ENCODE measurements around the gene LACTBL1. TPM values are rescaled to one million over a fixed set of nuclear protein-coding genes. Genes with fewer than 3 reads are reported as not detected.
A peak's percentile ranks its signal among the peaks of the same experiment; 100 is the strongest.
"Not testable (repeated sequence)": the region's sequence is repeated elsewhere in the genome, so short reads cannot be mapped to it uniquely, and the experiment has no call there.

The LACTBL1 gene
- total RNA-seq, 2 experiments from 2014 or later: not detected

GRCh38 chr1:23019094-23019862 lies 46.6 kb upstream of the LACTBL1 start, which contains the start of gene KDM1A:
Gene KDM1A, plus strand, starts transcription at chr1:23019468. Its CDS starts 129 bp downstream, at chr1:23019597.
- peaks cover 36% of the 10 kb centered on the region for H3K4me1 Mint-ChIP-seq (ENCODE audit: low read depth)
- peak within 1 kb of the TSS; percentile 93 for H3K4me3 Mint-ChIP-seq
- peak within 1 kb of the TSS; percentile 90 for H3K27ac Mint-ChIP-seq
- intact Hi-C loops (cut with micrococcal nuclease): no loop called here
- ChIA-PET CTCF (interaction anchor here (2.3 kb wide), 1 partner anchor 165 kb away, joined by 11 read pairs; no protein-coding TSS in a partner anchor), POLR2A (interaction anchor here (0.6 to 1.5 kb wide), 4 partner anchors 11 to 150 kb away, joined by 3 to 6 read pairs (median 3); partner anchors contain the start of gene LUZP1)
- TF ChIP-seq CTCF (IDR thresholded peaks at IDR 0.05): no peak
- H3K36me3 Mint-ChIP-seq (ENCODE audit: low read depth): peaks cover 21% of the 10 kb centered on the region
- DNase-seq (peak; percentile 97), ATAC-seq (peak; percentile 98)
- H3K27me3 Mint-ChIP-seq: no peaks in the 10 kb centered on the region
- peaks cover 9% of the 10 kb centered on the region for H3K9me3 Mint-ChIP-seq

DNA sequence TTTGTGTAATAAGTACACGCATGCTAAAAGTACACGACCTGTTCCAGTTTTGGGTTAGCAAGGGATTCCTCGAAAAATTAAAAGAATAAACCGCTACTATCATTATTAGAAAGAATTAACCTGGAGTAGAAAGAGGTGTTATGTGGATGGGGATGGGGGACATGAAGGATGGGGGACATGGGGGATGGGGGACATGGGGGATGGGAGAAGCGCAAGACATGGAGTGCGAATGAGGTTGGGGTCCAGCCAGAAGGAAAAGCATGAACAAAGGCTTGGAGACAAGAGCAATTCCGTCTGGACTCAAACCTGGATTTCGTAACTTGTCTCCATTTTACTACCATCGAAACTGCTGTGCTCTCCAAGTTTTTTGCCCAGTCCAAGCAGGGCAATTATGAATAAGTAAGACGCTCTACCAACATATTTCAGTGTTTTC lies 46.0 kb upstream of the LACTBL1 start:
- no peak for TF ChIP-seq CTCF (IDR thresholded peaks at IDR 0.05)
- ChIA-PET CTCF (interaction anchor here (2.3 kb wide), 1 partner anchor 166 kb away, joined by 11 read pairs; no protein-coding TSS in a partner anchor), POLR2A (interaction anchor here (0.6 to 1.5 kb wide), 2 partner anchors 29 to 151 kb away, joined by 3 to 6 read pairs; partner anchors contain the start of gene LUZP1)
- Mint-ChIP-seq H3K9me3 (peaks cover 9% of the 10 kb centered on the region), H3K27ac (peak overlapping the region; percentile 90), H3K4me3 (peak overlapping the region; percentile 93), H3K36me3 (ENCODE audit: low read depth) (peaks cover 17% of the 10 kb centered on the region), H3K27me3 (no peaks in the 10 kb centered on the region), H3K4me1 (ENCODE audit: low read depth) (peaks cover 32% of the 10 kb centered on the region)
- intact Hi-C loops (cut with micrococcal nuclease): no loop called here
- DNase-seq: peak; percentile 3
- no peak for ATAC-seq

DNA sequence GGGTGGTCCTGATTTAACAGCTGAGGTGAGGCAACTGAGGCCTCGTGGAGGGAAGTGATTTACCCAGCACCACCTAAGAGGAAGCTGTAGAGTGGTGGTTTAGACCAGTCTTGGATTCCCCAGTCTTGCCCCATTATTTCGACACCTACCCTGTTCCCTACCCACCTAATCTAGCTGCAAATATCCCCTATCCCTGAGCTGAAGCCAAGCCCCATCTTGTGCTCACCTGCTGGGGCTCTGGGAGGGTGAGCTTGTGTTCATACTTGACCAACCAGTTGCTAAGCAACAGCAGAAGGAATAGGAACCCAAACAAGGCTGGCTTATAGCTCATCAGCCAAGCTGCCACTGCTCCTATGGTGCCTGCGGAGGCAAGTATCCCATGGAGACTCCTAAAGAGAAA lies 41.0 kb upstream of the LACTBL1 start:
- Mint-ChIP-seq H3K27me3 (no peaks in the 10 kb centered on the region), H3K36me3 (ENCODE audit: low read depth) (no peaks in the 10 kb centered on the region), H3K9me3 (no peaks in the 10 kb centered on the region), H3K27ac (no peak overlapping the region), H3K4me3 (no peak overlapping the region), H3K4me1 (ENCODE audit: low read depth) (peaks cover 6% of the 10 kb centered on the region)
- TF ChIP-seq CTCF (IDR thresholded peaks at IDR 0.05): no peak
- ChIA-PET POLR2A (no interaction called here), CTCF (no interaction called here)
- no peak for DNase-seq
- intact Hi-C loops (cut with micrococcal nuclease): no loop called here
- no peak for ATAC-seq

DNA sequence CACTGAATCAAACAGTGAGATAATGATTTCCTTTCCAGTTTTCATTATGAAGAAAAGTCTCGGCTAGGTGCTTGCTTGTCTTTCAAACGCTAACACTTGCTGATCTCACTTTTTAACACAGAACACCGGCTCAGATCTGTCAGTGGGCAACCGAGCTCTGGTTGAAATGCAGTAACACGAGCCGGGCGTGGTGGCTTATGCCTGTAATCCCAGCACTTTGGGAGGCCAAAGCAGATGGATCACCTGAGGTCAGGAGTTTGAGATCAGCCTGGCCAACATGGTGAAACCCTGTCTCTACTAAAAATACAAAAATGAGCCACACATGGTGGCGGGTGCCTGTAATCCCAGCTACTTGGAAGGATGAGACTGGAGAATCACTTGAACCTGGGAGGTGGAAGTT lies 37.4 kb upstream of the LACTBL1 start:
- H3K4me3 Mint-ChIP-seq; ATAC-seq; DNase-seq; H3K27ac Mint-ChIP-seq; H3K36me3 Mint-ChIP-seq (ENCODE audit: low read depth); H3K9me3 Mint-ChIP-seq; CTCF ChIA-PET; H3K27me3 Mint-ChIP-seq; POLR2A ChIA-PET; intact Hi-C loops (cut with micrococcal nuclease); H3K4me1 Mint-ChIP-seq (ENCODE audit: low read depth): not testable (repeated sequence)

DNA sequence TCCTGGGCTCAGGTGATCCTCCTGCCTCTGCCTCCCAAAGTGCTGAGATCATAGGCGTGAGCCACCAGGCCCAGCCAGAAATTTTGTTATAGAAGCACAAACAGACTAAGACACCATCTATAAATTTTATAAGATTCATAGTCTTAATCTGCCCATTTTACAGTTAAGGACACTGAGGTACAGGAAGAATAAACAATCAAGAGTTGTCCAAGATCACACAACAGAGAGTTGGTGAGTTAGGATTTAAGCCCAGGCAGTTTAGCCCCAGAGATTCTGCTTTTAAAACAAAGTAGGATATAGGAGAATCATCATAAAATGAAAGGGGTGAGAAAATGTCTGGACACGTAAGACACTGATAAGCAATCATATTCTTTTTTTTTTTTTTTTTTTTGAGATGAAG lies 36.2 kb upstream of the LACTBL1 start:
- DNase-seq: no peak
- Mint-ChIP-seq H3K27me3 (peaks cover 6% of the 10 kb centered on the region), H3K4me1 (ENCODE audit: low read depth) (no peaks in the 10 kb centered on the region), H3K36me3 (ENCODE audit: low read depth) (no peaks in the 10 kb centered on the region), H3K9me3 (no peaks in the 10 kb centered on the region), H3K27ac (no peak overlapping the region), H3K4me3 (no peak overlapping the region)
- TF ChIP-seq CTCF (IDR thresholded peaks at IDR 0.05): no peak
- intact Hi-C loops (cut with micrococcal nuclease): no loop called here
- POLR2A ChIA-PET: no interaction called here
- CTCF ChIA-PET: no interaction called here
- no peak for ATAC-seq

Data from activated CD8-positive, alpha-beta T cell treated with anti-CD3 and anti-CD28 coated beads for 36 hours (primary cell).